ENCODE measurements around the gene FOSB. TPM values are rescaled to one million over a fixed set of nuclear protein-coding genes. Genes with fewer than 3 reads are reported as not detected.

The FOSB gene
- total and polyA plus RNA-seq, 4 donors = 0.18 to 1.3 (median 0.40) TPM

DNA sequence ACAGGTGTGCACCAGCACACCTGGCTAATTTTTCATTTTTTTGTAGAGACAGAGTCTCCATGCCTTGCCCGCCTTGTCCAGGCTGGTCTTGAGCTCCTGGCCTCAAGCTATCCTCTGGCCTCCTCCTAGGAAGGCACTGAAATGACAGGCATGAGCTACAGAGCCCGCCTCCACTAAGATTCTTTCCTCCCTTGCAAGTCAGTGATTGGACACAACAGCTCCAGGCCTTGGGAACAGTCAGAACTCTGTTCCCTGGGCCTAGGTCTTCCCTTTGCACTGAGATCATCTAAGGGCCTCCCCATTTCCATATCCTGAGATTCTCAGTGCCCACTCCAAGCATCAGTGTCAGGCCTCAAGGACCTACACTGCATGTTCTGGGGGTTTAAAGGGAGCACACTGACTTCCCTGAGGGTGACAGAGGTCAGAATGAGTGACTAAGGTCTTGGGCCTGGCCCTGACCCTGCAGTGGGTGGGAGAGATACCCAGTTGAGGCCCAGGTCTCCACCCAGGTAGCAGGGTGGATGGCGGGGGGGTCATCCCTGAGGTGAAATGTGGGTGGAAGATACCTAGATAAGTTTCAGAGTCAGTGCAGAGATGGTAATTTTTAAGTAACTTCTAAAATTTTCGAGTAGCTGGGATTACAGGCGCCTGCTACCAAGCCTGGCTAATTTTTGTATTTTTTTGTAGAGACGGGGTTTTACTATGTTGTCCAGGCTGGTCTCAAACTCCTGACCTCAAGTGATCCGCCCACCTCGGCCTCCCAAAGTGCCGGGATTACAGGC is 26.7 kb upstream of the FOSB start:
- no peak for DNase-seq (ENCODE audit: low spot score)
- no peak overlapping the region for H3K4me3 ChIP-seq (ENCODE audit: low read depth in 1 of 3, low read length in 3 of 3)
- H3K9ac ChIP-seq (ENCODE audit: low read depth in 1 of 2, low read length in 2 of 2) = no peak overlapping the region
- H3K36me3 ChIP-seq (ENCODE audit: control insufficient read depth in 4 of 4, insufficient read depth in 3 of 4, low read depth in 1 of 4, low read length in 3 of 4) = no peaks in the 10 kb centered on the region
- TF ChIP-seq HNF4G (IDR thresholded peaks at IDR 0.05) (no peak), TAF1 (conservative IDR thresholded peaks at IDR 0.05) (no peak), YY1 (IDR thresholded peaks at IDR 0.05) (no peak), RXRA (IDR thresholded peaks at IDR 0.05) (no peak), RAD21 (IDR thresholded peaks at IDR 0.05) (no peak), SP1 (IDR thresholded peaks at IDR 0.05) (no peak), GABPA (IDR thresholded peaks at IDR 0.05 in 1 of 2, conservative IDR thresholded peaks at IDR 0.05 in 1 of 2) (no peak), FOXA1 (IDR thresholded peaks at IDR 0.05) (no peak), JUND (IDR thresholded peaks at IDR 0.05) (no peak), MAX (IDR thresholded peaks at IDR 0.05) (no peak), ZBTB33 (IDR thresholded peaks at IDR 0.05) (no peak), FOXA2 (IDR thresholded peaks at IDR 0.05) (no peak), HNF4A (conservative IDR thresholded peaks at IDR 0.05) (no peak), NR2F2 (IDR thresholded peaks at IDR 0.05) (no peak), EGR1 (IDR thresholded peaks at IDR 0.05; ENCODE audit: low read depth in 2 of 2) (no peak)
- TF ChIP-seq, protein P1, sequence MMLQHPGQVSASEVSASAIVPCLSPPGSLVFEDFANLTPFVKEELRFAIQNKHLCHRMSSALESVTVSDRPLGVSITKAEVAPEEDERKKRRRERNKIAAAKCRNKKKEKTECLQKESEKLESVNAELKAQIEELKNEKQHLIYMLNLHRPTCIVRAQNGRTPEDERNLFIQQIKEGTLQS (IDR thresholded peaks at IDR 0.05) = no peak
- TF ChIP-seq, protein P2, sequence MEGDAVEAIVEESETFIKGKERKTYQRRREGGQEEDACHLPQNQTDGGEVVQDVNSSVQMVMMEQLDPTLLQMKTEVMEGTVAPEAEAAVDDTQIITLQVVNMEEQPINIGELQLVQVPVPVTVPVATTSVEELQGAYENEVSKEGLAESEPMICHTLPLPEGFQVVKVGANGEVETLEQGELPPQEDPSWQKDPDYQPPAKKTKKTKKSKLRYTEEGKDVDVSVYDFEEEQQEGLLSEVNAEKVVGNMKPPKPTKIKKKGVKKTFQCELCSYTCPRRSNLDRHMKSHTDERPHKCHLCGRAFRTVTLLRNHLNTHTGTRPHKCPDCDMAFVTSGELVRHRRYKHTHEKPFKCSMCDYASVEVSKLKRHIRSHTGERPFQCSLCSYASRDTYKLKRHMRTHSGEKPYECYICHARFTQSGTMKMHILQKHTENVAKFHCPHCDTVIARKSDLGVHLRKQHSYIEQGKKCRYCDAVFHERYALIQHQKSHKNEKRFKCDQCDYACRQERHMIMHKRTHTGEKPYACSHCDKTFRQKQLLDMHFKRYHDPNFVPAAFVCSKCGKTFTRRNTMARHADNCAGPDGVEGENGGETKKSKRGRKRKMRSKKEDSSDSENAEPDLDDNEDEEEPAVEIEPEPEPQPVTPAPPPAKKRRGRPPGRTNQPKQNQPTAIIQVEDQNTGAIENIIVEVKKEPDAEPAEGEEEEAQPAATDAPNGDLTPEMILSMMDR (IDR thresholded peaks at IDR 0.05; ENCODE audit: low read depth, low read length, missing input control) = no peak
- TF ChIP-seq, protein P3, sequence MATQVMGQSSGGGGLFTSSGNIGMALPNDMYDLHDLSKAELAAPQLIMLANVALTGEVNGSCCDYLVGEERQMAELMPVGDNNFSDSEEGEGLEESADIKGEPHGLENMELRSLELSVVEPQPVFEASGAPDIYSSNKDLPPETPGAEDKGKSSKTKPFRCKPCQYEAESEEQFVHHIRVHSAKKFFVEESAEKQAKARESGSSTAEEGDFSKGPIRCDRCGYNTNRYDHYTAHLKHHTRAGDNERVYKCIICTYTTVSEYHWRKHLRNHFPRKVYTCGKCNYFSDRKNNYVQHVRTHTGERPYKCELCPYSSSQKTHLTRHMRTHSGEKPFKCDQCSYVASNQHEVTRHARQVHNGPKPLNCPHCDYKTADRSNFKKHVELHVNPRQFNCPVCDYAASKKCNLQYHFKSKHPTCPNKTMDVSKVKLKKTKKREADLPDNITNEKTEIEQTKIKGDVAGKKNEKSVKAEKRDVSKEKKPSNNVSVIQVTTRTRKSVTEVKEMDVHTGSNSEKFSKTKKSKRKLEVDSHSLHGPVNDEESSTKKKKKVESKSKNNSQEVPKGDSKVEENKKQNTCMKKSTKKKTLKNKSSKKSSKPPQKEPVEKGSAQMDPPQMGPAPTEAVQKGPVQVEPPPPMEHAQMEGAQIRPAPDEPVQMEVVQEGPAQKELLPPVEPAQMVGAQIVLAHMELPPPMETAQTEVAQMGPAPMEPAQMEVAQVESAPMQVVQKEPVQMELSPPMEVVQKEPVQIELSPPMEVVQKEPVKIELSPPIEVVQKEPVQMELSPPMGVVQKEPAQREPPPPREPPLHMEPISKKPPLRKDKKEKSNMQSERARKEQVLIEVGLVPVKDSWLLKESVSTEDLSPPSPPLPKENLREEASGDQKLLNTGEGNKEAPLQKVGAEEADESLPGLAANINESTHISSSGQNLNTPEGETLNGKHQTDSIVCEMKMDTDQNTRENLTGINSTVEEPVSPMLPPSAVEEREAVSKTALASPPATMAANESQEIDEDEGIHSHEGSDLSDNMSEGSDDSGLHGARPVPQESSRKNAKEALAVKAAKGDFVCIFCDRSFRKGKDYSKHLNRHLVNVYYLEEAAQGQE (IDR thresholded peaks at IDR 0.05) = no peak
- no peaks in the 10 kb centered on the region for H3K27me3 ChIP-seq (ENCODE audit: control insufficient read depth in 4 of 4, insufficient read depth in 4 of 4, low read length in 3 of 4)
- H3K4me1 ChIP-seq (ENCODE audit: control insufficient read depth in 4 of 4, insufficient read depth in 4 of 4, low read length in 3 of 4) = peaks cover 4 to 17% (median 9%) of the 10 kb centered on the region in 4 donors
- H3K9me3 ChIP-seq (ENCODE audit: control insufficient read depth in 4 of 4, low read length in 3 of 4) = no peaks in the 10 kb centered on the region
- H3K27ac ChIP-seq (ENCODE audit: low read depth in 1 of 2, low read length in 2 of 2) = no peak overlapping the region
- WGBS = 95% methylated on average over 9 of the region's 9 CpGs

All from liver (tissue), 9 donors.